ENCODE measurements around the gene AIPL1.

The AIPL1 gene

DNA sequence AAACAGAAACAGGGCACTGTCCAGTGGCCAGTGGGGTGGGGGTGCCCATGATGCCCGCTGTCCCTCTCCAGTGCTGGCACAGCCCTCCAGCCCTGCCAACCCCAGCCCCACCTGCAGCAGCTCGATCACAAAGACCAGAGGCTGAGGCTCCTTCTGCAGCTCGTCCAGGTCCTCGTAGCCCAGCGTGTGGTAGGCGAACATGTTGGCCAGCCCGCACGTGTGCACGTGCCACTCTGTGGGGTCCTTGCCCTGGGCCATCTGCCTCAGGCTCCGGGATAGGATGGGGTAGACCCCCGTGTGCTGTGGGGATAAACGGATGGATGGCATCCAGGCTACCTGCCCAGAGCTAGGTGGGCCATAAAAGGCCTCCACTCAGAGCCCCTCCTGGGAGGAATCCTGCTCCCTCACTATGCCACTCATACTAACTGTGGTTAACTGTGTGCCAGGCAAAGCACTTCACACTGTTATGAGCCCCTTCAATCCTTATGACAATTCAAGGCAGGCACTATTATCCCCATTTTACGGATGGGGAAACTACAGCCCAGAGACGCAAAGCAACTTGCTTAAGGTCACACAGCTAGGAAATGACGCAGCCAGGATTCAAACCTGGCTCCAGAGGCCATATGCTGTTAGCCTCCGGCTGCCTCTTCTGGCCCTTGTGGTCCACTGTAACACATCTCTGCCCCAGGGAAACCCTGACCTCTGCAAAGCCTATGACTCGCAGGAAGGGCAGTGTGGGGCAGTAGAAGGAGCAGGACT lies 6.5 kb downstream of the AIPL1 start:
- H3K4me1 Mint-ChIP-seq = no peaks in the 10 kb centered on the region
- TF ChIP-seq, protein P1, sequence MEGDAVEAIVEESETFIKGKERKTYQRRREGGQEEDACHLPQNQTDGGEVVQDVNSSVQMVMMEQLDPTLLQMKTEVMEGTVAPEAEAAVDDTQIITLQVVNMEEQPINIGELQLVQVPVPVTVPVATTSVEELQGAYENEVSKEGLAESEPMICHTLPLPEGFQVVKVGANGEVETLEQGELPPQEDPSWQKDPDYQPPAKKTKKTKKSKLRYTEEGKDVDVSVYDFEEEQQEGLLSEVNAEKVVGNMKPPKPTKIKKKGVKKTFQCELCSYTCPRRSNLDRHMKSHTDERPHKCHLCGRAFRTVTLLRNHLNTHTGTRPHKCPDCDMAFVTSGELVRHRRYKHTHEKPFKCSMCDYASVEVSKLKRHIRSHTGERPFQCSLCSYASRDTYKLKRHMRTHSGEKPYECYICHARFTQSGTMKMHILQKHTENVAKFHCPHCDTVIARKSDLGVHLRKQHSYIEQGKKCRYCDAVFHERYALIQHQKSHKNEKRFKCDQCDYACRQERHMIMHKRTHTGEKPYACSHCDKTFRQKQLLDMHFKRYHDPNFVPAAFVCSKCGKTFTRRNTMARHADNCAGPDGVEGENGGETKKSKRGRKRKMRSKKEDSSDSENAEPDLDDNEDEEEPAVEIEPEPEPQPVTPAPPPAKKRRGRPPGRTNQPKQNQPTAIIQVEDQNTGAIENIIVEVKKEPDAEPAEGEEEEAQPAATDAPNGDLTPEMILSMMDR (IDR thresholded peaks at IDR 0.05; ENCODE audit: unreplicated experiment in 3 of 3) = no peak
- peaks cover 8% of the 10 kb centered on the region for H3K27me3 Mint-ChIP-seq (ENCODE audit: low read depth)
- H3K36me3 Mint-ChIP-seq (ENCODE audit: low read depth) = no peaks in the 10 kb centered on the region
- no peak overlapping the region for H3K27ac Mint-ChIP-seq
- H3K4me3 Mint-ChIP-seq = no peak overlapping the region
- peaks cover 10% of the 10 kb centered on the region for H3K9me3 Mint-ChIP-seq

GRCh38 chr17:6427279-6427781 lies 7.6 kb downstream of the AIPL1 start:
- no peaks in the 10 kb centered on the region for H3K4me1 Mint-ChIP-seq
- TF ChIP-seq, protein P1 (IDR thresholded peaks at IDR 0.05; ENCODE audit: unreplicated experiment in 3 of 3) = no peak
- peaks cover 10% of the 10 kb centered on the region for H3K9me3 Mint-ChIP-seq
- peaks cover 8% of the 10 kb centered on the region for H3K27me3 Mint-ChIP-seq (ENCODE audit: low read depth)
- H3K36me3 Mint-ChIP-seq (ENCODE audit: low read depth) = no peaks in the 10 kb centered on the region
- H3K27ac Mint-ChIP-seq = no peak overlapping the region
- no peak overlapping the region for H3K4me3 Mint-ChIP-seq

DNA sequence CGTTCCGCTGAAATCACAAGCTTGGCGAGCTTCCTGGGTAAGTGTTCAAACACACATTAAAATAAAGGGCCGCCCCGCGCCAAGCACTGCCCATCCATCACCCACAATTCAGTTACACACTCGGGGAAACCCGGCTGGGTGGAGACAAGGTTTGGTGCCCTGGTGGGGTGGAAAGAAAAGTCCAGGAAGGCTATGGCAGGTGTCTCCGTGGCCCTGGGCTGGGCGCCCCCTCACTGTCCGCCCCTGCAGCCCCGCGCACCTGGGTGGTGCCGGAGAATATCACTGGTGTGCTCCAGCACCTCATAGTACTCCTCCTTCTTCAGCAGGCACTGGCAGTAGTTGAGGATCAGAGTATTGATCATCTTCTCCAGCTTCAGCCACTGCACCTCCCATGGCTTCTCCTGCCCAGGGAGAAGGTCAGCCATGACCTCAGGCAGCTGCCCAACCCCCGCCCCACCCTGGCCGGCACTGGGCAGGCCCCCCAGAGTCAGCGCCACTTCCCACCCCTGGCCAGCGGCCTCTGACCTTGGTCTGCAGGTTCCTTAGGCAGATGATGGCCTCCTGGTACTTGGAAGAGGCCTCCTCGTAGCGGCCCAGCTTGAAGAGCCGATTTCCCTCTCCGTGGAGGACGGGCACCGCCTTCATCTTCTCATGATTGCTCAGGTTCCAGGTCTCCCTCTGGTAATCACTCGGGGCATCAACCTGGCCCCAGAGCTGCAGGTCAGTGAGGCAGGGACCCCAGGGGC lies 8.4 kb downstream of the AIPL1 start:
- Mint-ChIP-seq H3K27ac (no peak overlapping the region), H3K9me3 (peaks cover 9% of the 10 kb centered on the region)

GRCh38 chr17:6425407-6425806 lies 9.5 kb downstream of the AIPL1 start:
- Mint-ChIP-seq H3K36me3 (ENCODE audit: low read depth) (no peaks in the 10 kb centered on the region), H3K27ac (no peak overlapping the region), H3K27me3 (ENCODE audit: low read depth) (peaks cover 14% of the 10 kb centered on the region), H3K9me3 (peaks cover 4% of the 10 kb centered on the region), H3K4me3 (no peak overlapping the region), H3K4me1 (no peaks in the 10 kb centered on the region)
- TF ChIP-seq, protein P1 (IDR thresholded peaks at IDR 0.05; ENCODE audit: unreplicated experiment in 3 of 3) = no peak

More for the DNA sequence above, 8.4 kb downstream of the AIPL1 start:
- H3K4me1 Mint-ChIP-seq = no peaks in the 10 kb centered on the region
- no peaks in the 10 kb centered on the region for H3K36me3 Mint-ChIP-seq (ENCODE audit: low read depth)
- TF ChIP-seq, protein P1 (IDR thresholded peaks at IDR 0.05; ENCODE audit: unreplicated experiment in 3 of 3) = no peak
- H3K27me3 Mint-ChIP-seq (ENCODE audit: low read depth) = peaks cover 13% of the 10 kb centered on the region
- no peak overlapping the region for H3K4me3 Mint-ChIP-seq

DNA sequence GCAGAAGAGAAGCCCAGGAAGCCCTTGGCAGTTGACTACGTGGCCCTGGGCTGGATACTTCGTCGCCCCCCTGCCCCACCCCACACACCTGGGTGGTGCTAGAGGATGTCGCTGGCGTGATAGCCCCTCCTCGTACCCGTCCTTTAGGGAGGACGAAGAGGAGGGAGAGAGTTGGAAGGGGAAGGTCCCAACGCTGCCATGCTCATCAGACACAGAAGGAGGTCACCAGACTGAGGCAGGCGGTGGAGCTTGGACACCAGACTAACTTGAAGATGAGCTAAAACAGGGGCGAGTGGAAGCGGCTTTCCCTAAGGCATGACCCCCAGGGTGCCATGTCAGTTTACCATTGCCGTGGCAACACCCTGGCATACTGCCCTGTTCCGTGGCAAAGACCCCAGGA lies 11.0 kb downstream of the AIPL1 start:
- H3K36me3 Mint-ChIP-seq (ENCODE audit: low read depth) = no peaks in the 10 kb centered on the region
- H3K4me1 Mint-ChIP-seq = no peaks in the 10 kb centered on the region
- peaks cover 17% of the 10 kb centered on the region for H3K27me3 Mint-ChIP-seq (ENCODE audit: low read depth)
- no peak overlapping the region for H3K4me3 Mint-ChIP-seq
- no peak overlapping the region for H3K27ac Mint-ChIP-seq
- TF ChIP-seq, protein P1 (IDR thresholded peaks at IDR 0.05; ENCODE audit: unreplicated experiment in 3 of 3) = no peak
- no peaks in the 10 kb centered on the region for H3K9me3 Mint-ChIP-seq
